ENCODE results near the gene RPS8.
"Not testable (repeated sequence)": the region's sequence is repeated elsewhere in the genome, so short reads cannot be mapped to it uniquely, and the experiment has no call there.

RPS8 gene

GRCh38 chr1:44810762-44811105 is 35.4 kb downstream of the RPS8 start:
- H3K27ac ChIP-seq (ENCODE audit: extremely low read depth, low read depth, low read length); H3K4me3 ChIP-seq (ENCODE audit: low read depth, low read length); CTCF ChIA-PET; H3K9me3 ChIP-seq (ENCODE audit: control insufficient read depth, insufficient read depth, low read depth, low read length): not testable (repeated sequence)
- peaks cover 19% of the 10 kb centered on the region for H3K4me1 ChIP-seq (ENCODE audit: control insufficient read depth, insufficient read depth, low read length)
- POLR2A ChIA-PET, result interaction anchor here (0.6 kb wide), 1 partner anchor 10 kb away, joined by 3 read pairs; no protein-coding TSS in a partner anchor
- peaks cover 0 to 43% of the 10 kb centered on the region in 2 experiments; a peak in 1 of 3 replicates for H3K36me3 ChIP-seq (ENCODE audit: control insufficient read depth in 2 of 2, insufficient read depth in 1 of 2, low read length in 2 of 2)

GRCh38 chr1:44811234-44811633 is 35.9 kb downstream of the RPS8 start:
- Histone ChIP-seq H3K9me3 (ENCODE audit: control insufficient read depth, insufficient read depth, low read depth, low read length) (no peaks in the 10 kb centered on the region), H3K27ac (ENCODE audit: extremely low read depth, low read depth, low read length) (no peak overlapping the region), H3K4me1 (ENCODE audit: control insufficient read depth, insufficient read depth, low read length) (peaks cover 19% of the 10 kb centered on the region), H3K36me3 (ENCODE audit: control insufficient read depth in 2 of 2, insufficient read depth in 1 of 2, low read length in 2 of 2) (peaks cover 0 to 38% of the 10 kb centered on the region in 2 experiments; a peak in 1 of 3 replicates), H3K4me3 (ENCODE audit: low read depth, low read length) (no peak overlapping the region)
- ChIA-PET CTCF (no interaction called here), POLR2A (interaction anchor here (0.6 kb wide), 1 partner anchor 10 kb away, joined by 3 read pairs; no protein-coding TSS in a partner anchor)
- TF ChIP-seq ZNF610 (tag by site-specific recombination; IDR thresholded peaks at IDR 0.05; ENCODE audit: borderline replicate concordance) (no peak), ZNF366 (tag by site-specific recombination; conservative IDR thresholded peaks at IDR 0.05) (no peak), ZNF350 (tag by site-specific recombination; IDR thresholded peaks at IDR 0.05) (no peak), OVOL3 (tag by site-specific recombination; IDR thresholded peaks at IDR 0.05) (no peak), ZNF138 (tag by site-specific recombination; IDR thresholded peaks at IDR 0.05; ENCODE audit: borderline replicate concordance) (no peak), ZNF19 (tag by site-specific recombination; IDR thresholded peaks at IDR 0.05; ENCODE audit: low read depth) (no peak)

DNA sequence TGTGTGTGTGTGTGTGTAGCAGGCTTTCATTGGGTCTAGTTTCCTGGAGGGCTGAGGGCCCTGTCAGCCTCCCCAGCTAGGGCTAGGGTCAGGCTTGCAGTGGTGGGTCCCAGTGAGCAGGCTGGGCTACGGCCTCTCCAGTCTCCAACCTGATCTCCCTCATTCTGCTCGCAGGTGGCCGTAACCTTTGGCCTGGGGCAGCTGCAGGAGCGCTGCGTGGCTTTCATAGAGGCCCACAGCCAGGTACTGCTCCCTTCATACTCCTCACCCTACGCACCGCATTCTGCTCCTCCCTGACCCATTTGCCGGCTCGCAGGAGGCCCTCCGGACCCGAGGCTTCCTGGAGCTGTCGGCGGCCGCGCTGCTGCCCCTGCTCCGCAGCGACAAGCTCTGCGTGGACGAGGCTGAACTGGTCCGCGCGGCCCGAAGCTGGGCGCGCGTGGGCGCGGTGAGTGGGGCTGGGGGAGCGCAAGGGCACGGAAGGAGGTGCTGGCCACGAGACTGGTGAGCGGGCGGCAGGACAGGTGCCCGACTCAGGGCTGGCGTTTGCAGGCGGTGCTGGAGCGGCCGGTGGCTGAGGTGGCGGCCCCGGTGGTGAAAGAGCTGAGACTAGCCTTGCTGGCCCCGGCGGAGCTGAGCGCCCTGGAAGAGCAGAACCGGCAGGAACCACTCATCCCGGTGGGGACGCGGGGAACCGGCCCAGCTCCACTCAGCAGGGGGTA is 37.6 kb downstream of the RPS8 start:
- peaks cover 0 to 30% of the 10 kb centered on the region in 2 experiments; a peak in 1 of 3 replicates for H3K36me3 ChIP-seq (ENCODE audit: control insufficient read depth in 2 of 2, insufficient read depth in 1 of 2, low read length in 2 of 2)
- POLR2A ChIA-PET, result interaction anchor here (0.6 to 1.4 kb wide), 5 partner anchors 10 to 1486 kb away, joined by 3 to 11 read pairs (median 5); partner anchors contain the start of genes PLK3 and RPS8
- CTCF ChIA-PET, result interaction anchor here (0.7 kb wide), 1 partner anchor 193 kb away, joined by 4 read pairs; no protein-coding TSS in a partner anchor
- no peaks in the 10 kb centered on the region for H3K9me3 ChIP-seq (ENCODE audit: control insufficient read depth, insufficient read depth, low read depth, low read length)
- H3K4me1 ChIP-seq (ENCODE audit: control insufficient read depth, insufficient read depth, low read length), result peaks cover 13% of the 10 kb centered on the region
- H3K27ac ChIP-seq (ENCODE audit: extremely low read depth, low read depth, low read length), result no peak overlapping the region
- H3K4me3 ChIP-seq (ENCODE audit: low read depth, low read length), result no peak overlapping the region
- 0 out of 2 replicates have a peak, but pooled peaks have one; percentile 9 for TF ChIP-seq ZFP69B (tag by site-specific recombination; IDR thresholded peaks at IDR 0.05)
- no peak for TF ChIP-seq ZNF19 (tag by site-specific recombination; IDR thresholded peaks at IDR 0.05; ENCODE audit: low read depth)

- POLR2A ChIA-PET, result not testable (repeated sequence)
These were observed 40.6 kb downstream of the RPS8 start for GRCh38 chr1:44815926-44816325.

DNA sequence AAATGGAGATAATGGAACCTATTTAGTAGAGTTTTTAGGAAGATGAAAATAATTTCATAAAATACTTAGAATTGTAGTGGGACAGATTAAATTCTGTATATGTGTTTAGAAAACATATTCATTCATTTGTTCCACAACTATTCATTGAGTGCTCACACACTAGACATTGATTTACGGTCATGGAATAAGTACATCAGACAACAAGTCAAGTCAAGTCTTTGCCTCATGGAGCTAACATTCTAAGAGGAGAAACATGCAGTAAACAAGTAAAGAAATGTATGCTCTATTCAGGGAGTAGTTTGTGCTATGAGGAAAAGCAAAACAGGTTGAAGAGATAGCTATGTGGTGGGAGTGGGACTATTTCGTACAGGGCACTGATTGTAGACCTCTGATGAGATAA is 42.0 kb downstream of the RPS8 start:
- CTCF ChIA-PET, result interaction anchor here (0.5 to 3.2 kb wide), 4 partner anchors 8 to 74 kb away, joined by 3 to 28 read pairs (median 7); partner anchors contain the start of genes BTBD19 and PLK3
- no peak overlapping the region for H3K27ac ChIP-seq (ENCODE audit: extremely low read depth, low read depth, low read length)
- no peak for TF ChIP-seq ZNF544 (tag by site-specific recombination; IDR thresholded peaks at IDR 0.05)
- no peak for TF ChIP-seq ZNF768 (tag by site-specific recombination; IDR thresholded peaks at IDR 0.05)
- no peak for TF ChIP-seq ZNF645 (tag by site-specific recombination; IDR thresholded peaks at IDR 0.05)
- TF ChIP-seq ZNF146 (tag by site-specific recombination; IDR thresholded peaks at IDR 0.05), result no peak
- TF ChIP-seq ZBTB20 (tag by site-specific recombination; IDR thresholded peaks at IDR 0.05), result no peak
- no peak for TF ChIP-seq ZNF24 (tag by site-specific recombination; IDR thresholded peaks at IDR 0.05)
- TF ChIP-seq, protein P1, sequence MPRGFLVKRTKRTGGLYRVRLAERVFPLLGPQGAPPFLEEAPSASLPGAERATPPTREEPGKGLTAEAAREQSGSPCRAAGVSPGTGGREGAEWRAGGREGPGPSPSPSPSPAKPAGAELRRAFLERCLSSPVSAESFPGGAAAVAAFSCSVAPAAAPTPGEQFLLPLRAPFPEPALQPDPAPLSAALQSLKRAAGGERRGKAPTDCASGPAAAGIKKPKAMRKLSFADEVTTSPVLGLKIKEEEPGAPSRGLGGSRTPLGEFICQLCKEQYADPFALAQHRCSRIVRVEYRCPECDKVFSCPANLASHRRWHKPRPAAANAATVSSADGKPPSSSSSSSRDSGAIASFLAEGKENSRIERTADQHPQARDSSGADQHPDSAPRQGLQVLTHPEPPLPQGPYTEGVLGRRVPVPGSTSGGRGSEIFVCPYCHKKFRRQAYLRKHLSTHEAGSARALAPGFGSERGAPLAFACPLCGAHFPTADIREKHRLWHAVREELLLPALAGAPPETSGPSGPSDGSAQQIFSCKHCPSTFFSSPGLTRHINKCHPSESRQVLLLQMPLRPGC (tag by site-specific recombination; IDR thresholded peaks at IDR 0.05), result no peak
- no peak for TF ChIP-seq ZSCAN16 (tag by site-specific recombination; IDR thresholded peaks at IDR 0.05)
- no peak for TF ChIP-seq MEIS1 (CRISPR knock-in tag; IDR thresholded peaks at IDR 0.05; ENCODE audit: borderline replicate concordance)
- TF ChIP-seq, protein P2, sequence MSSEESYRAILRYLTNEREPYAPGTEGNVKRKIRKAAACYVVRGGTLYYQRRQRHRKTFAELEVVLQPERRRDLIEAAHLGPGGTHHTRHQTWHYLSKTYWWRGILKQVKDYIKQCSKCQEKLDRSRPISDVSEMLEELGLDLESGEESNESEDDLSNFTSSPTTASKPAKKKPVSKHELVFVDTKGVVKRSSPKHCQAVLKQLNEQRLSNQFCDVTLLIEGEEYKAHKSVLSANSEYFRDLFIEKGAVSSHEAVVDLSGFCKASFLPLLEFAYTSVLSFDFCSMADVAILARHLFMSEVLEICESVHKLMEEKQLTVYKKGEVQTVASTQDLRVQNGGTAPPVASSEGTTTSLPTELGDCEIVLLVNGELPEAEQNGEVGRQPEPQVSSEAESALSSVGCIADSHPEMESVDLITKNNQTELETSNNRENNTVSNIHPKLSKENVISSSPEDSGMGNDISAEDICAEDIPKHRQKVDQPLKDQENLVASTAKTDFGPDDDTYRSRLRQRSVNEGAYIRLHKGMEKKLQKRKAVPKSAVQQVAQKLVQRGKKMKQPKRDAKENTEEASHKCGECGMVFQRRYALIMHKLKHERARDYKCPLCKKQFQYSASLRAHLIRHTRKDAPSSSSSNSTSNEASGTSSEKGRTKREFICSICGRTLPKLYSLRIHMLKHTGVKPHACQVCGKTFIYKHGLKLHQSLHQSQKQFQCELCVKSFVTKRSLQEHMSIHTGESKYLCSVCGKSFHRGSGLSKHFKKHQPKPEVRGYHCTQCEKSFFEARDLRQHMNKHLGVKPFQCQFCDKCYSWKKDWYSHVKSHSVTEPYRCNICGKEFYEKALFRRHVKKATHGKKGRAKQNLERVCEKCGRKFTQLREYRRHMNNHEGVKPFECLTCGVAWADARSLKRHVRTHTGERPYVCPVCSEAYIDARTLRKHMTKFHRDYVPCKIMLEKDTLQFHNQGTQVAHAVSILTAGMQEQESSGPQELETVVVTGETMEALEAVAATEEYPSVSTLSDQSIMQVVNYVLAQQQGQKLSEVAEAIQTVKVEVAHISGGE (tag by site-specific recombination; conservative IDR thresholded peaks at IDR 0.05; ENCODE audit: low read depth), result no peak

More at GRCh38 chr1:44815926-44816325, 40.6 kb downstream of the RPS8 start:
- CTCF ChIA-PET, result interaction anchor here (0.7 to 0.8 kb wide), 2 partner anchors 16 to 362 kb away, joined by 3 read pairs; partner anchors contain the start of gene PLK3
- H3K4me3 ChIP-seq (ENCODE audit: low read depth, low read length); H3K9me3 ChIP-seq (ENCODE audit: control insufficient read depth, insufficient read depth, low read depth, low read length); H3K27ac ChIP-seq (ENCODE audit: extremely low read depth, low read depth, low read length); H3K4me1 ChIP-seq (ENCODE audit: control insufficient read depth, insufficient read depth, low read length): not testable (repeated sequence)
- H3K36me3 ChIP-seq (ENCODE audit: control insufficient read depth in 2 of 2, insufficient read depth in 1 of 2, low read length in 2 of 2), result peaks cover 0 to 22% of the 10 kb centered on the region in 2 experiments; a peak in 1 of 3 replicates

More for the DNA sequence above, 42.0 kb downstream of the RPS8 start:
- H3K9me3 ChIP-seq (ENCODE audit: control insufficient read depth, insufficient read depth, low read depth, low read length), result no peaks in the 10 kb centered on the region
- peaks cover 0 to 22% of the 10 kb centered on the region in 2 experiments; a peak in 1 of 3 replicates for H3K36me3 ChIP-seq (ENCODE audit: control insufficient read depth in 2 of 2, insufficient read depth in 1 of 2, low read length in 2 of 2)
- POLR2A ChIA-PET, result interaction anchor here (0.6 to 6.1 kb wide), 6 partner anchors 9 to 176 kb away, joined by 3 to 84 read pairs (median 18); partner anchors contain the start of genes BTBD19, DYNLT4, PLK3 and RPS8
- H3K4me1 ChIP-seq (ENCODE audit: control insufficient read depth, insufficient read depth, low read length), result no peaks in the 10 kb centered on the region
- H3K4me3 ChIP-seq (ENCODE audit: low read depth, low read length), result no peak overlapping the region

Measured in HEK293 (cell line).